Head of caudate nucleus (tissue), 42 donors: ENCODE results near the gene TBCA.

ENCODE experiments used
- DNase-seq, 42 donors: peaks; one replicate each; pipeline versions ENCODE4 v3.0.0 to v3.0.0-alpha.2; 2020 to 2021; ENCODE audit warnings: mixed read lengths in 7 of 42
- intact Hi-C: fragments of 100-400 bp; cut with DNase I; formaldehyde crosslinking; loops from one replicate; pipeline ENCODE4 v1.15.0; 2022

The TBCA gene, protein sequence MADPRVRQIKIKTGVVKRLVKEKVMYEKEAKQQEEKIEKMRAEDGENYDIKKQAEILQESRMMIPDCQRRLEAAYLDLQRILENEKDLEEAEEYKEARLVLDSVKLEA

DNA sequence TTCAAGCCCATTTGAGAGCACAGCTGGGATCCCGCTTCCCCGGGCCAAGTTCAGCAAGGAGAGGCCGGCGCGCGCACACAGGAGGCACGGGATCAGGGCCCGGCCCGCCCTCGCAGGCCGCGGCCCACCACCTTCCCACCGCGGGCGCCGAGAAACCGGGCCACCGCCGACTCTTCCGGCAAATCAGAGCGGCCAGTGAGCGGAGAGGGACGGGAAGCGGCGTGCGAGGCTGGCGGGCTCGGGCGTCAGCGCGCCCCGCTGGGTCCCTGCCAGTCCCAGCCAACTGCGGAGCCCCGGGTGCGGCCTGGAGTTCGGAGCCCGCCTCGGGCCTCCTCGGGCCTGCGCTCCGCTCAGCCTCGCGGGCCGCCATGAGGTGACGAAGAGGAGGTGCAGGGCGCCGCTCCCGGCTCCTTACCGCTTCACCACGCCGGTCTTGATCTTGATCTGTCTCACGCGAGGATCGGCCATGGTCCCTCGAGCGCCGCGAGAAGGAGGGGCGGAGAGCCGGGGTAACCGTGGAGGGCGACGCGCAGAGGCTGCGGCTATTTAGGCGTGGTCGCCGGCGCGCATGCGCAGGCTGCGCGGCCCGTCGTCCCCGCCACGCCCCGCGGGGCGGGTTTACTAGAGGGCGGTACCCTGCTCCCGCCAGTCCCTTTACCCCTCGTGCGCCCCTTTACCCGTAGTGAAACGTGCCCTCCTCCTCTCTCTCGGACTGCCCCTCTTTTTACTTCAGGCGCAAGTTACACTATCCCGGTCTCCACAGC is at the start of gene TBCA:
TBCA (minus strand) TSS at position 550 of the 764 bp plus-strand sequence; CDS start at position 468, 82 bp downstream.
- DNase-seq: peak; percentile 51 to 94 (median 88)
- intact Hi-C loops: loop anchor here (5.0 kb wide), 2 partner anchors 76 to 129 kb away; no protein-coding TSS in a partner anchor

DNA sequence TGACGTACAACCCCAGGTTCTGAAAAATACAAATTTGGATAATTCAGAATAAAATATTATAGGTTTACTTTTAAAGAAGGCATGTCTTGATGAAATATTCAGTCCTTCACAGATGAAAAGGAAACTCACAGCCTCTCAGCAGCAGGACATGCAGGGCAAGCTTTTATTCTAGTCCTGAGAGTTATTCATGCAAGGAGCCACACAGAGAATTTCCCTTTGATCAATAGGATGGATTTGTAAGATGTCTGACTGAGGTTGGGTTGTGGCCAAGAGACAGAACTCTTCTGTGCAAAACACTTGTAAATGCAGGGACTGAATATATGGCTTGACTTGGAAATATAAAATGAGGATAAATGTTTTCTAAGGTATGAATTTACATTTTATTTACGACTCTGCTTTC is 48.8 kb upstream of the TBCA start:
- DNase-seq: no peak
- intact Hi-C loops: no loop called here

GRCh38 chr5:77816686-77817085 is 40.5 kb upstream of the TBCA start:
- intact Hi-C loops: no loop called here
- DNase-seq: no peak

DNA sequence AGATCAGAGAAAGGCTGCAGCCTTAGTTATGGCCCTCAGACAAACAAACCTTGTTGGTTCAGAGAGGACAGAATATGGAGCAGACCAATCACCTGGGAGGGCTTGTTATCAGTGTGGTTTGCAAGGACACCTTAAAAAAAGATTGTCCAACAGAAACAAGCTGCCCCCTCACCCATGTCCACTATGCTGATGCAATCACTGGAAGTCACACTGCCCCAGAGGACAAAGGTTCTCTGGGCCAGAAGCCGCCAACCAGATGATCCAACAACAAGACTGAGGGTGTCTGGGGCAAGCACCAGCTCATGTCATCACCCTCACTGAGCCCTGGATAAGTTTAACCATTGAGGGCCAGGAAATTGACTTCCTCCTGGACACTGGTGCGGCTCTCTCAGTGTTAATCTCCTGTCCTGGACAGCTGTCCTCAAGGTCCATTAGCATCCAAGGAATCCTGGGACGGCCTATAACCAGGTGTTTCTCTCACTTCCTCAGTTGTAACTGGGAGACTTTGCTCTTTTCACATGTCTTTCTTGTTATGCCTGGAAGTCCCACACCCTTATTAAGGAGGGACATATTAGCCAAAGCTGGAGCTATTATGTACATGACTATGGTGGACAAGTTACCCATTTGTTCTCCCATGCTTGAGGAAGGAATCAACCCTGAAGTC is 36.9 kb upstream of the TBCA start:
- intact Hi-C loops: no loop called here
- DNase-seq: no peak

DNA sequence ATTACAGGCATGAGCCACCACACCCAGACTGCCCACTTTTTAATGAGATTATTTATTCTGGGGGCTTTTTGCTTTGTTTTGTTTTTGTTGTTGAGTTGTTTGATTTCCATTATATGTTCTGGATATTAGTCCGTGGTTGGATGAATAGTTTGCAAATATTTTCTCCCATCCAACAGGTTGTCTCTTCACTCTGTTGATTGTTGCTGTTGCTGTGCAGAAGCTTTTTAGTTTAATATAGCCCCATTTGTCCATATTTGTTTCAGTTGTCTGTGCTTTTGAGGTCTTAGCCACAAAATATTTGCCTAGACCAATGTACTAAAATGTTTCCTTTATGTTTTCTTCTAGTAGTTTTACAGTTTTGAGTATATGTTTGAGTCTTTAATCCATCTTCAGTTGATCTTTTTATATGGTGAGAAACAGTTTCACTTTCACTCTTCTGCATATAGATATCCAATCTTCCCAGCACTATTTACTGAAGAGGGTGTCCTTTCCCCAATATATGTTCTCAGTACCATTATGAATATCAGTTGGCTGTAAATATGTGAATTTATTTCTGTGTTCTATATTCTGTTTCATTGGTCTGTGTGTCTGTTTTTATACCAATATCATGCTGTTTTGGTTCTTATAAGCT is 30.2 kb upstream of the TBCA start:
- intact Hi-C loops: no loop called here
- DNase-seq: no peak

GRCh38 chr5:77798456-77798855 is 22.3 kb upstream of the TBCA start:
- DNase-seq: no peak

GRCh38 chr5:77797136-77797535 is 21.0 kb upstream of the TBCA start:
- intact Hi-C loops: no loop called here
- peak in 5 of 42 donors; percentile 7 to 55 (median 14) for DNase-seq

More at GRCh38 chr5:77798456-77798855, 22.3 kb upstream of the TBCA start:
- intact Hi-C loops: no loop called here

- intact Hi-C loops: no loop called here
Observed at GRCh38 chr5:77795846-77796245, 19.7 kb upstream of the TBCA start.

DNA sequence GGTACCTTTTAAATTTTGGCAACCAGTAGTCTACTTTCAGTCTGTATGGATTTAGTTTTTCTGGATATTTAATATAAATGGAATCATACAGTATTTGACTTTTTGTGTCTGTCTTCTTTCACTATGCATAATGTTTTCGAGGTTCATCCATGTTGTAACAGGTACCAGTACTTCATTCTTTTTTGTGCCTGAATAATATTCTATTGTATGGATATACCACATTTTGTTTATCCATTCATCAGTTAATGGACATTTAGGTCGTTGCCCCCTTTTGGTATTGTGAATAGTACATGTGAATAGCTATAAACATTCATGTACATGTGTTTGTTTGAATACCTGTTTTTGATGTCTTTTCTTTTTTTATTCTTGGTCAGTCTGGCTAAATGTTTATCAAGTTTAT is 19.1 kb upstream of the TBCA start:
- intact Hi-C loops: no loop called here
- no peak for DNase-seq

More at GRCh38 chr5:77795846-77796245, 19.7 kb upstream of the TBCA start:
- DNase-seq: no peak

DNA sequence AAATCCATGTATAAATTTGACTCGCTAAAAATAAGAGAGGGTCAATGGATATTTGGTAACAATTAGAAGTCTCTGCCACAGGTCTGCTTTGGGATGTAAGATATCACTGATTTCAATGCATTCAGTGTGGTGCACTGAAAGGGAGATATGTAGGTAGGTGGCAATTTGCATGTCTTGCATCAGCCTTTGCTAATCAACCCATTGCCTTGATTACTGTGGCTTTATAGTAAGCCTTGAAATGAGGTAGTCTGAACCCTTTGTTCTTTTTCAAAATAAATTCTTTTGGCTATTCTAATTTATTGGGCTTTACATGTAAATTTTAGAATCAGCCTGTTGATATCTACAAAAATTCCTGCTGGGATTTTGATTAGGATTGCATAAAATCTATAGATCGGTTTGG is 15.8 kb upstream of the TBCA start:
- intact Hi-C loops: no loop called here
- no peak for DNase-seq

DNA sequence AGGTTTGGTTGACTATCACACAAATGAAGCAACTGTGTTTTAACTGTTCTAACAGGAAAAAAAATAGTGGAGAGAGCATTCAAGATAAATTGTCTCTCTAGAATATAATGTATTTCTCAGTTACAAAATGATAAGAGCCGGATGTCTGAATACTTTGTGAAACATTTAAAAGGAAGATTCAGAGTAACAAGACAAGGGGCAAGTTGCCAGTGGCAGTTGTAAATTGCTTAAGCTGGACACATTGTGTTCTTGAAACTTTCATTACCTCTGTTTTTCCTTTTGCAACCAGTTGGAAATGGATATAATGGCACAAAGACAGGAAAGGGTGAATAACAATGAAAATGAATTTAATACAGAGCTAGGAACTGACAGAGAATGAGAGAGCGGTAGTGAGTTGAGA is 15.2 kb upstream of the TBCA start:
- no peak for DNase-seq
- intact Hi-C loops: no loop called here

DNA sequence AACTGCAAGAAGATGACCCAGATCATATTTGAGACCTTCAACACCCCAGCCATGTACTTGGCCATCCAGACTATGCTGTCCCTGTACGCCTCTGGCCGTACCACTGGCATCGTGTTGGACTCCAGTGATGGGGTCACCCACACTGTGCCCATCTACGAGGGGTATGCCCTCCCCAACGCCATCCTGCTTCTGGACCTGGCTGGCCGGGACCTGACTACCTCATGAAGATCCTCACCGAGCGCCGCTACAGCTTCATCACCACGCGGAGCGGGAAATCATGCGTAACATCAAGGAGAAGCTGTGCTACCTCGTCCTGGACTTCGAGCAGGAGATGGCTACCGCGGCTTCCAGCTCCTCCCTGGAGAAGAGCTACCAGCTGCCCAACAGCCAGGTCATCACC is 9.1 kb upstream of the TBCA start:
- no peak for DNase-seq
- intact Hi-C loops: no loop called here

GRCh38 chr5:77784735-77785134 is 8.6 kb upstream of the TBCA start:
- intact Hi-C loops: no loop called here
- no peak for DNase-seq

- no peak for DNase-seq
- intact Hi-C loops: no loop called here
Observed at GRCh38 chr5:77781076-77781475, 4.9 kb upstream of the TBCA start.

GRCh38 chr5:77778881-77779438 is 2.8 kb upstream of the TBCA start:
- DNase-seq: no peak
- intact Hi-C loops: loop anchor here (5.0 kb wide), 2 partner anchors 73 to 132 kb away; no protein-coding TSS in a partner anchor

DNA sequence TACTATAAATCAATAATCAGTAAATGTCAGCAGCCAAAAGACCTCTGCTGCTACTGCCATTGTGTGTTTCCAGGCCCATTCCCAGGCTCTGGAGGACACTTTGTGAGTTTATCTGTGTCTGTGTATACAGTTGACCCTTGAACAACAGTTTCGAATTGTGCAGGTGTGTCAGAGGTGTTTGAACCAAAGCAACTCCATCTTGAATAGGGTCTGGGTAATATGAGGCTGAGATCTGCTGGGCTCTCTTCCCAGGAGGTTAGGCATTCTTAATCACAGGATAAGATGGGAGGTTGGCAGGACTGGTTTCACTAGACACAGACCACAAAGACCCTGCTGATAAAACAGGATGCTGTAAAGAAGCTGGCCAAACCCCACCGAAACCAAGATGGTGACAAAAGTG is 2.3 kb upstream of the TBCA start:
- DNase-seq: no peak
- intact Hi-C loops: loop anchor here (5.0 kb wide), 2 partner anchors 74 to 131 kb away; no protein-coding TSS in a partner anchor

DNA sequence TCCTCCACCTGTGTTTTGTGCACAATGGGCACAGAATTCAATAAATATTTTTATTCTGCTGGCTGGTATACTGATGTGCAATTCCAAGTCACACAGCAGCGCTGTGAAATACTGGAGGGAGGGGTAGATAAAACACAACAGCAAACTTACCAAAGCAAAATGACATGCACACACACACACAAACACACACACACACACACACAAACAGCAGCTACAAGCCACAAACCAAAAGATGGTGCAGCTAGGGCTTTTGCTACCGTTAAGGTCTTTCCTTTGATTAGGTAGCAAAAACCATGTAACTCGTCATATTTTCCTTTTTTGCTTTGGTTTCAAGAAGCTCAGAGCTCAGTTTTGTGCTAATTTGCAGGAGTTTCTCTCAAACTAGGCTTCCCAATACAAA is 1.8 kb upstream of the TBCA start:
- DNase-seq: no peak
- intact Hi-C loops: loop anchor here (5.0 kb wide), 2 partner anchors 74 to 131 kb away; no protein-coding TSS in a partner anchor

DNA sequence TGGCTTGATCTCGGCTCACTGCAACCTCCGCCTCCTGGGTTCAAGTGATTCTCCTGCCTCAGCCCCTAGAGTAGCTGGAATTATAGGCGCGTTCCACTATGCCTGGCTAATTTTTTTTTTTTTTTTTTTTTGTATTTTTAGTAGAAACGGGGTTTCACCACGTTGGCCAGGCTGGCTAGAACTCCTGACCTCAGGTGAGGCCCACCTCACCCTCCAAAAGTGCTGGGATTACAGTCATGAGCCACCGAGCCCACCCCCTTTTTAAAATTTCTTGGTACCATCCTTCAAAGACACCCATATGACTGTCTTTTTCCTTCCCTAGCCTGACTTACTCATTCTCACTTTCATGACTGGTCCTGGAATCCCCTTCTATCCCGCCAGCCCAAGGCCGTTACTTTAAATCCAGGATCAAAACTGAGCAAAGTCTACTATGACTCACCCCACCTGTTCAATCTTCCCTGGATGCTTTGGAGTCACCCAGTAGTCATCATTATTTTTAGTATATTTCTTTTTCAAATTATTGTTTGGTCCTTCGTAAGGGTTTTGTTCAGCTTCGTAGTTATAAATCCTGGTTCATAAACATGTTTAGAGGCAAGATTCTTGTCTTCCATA is 1.2 kb upstream of the TBCA start:
- intact Hi-C loops: loop anchor here (5.0 kb wide), 2 partner anchors 75 to 130 kb away; no protein-coding TSS in a partner anchor

More for the DNA sequence above, 1.2 kb upstream of the TBCA start:
- no peak for DNase-seq
